ENCODE results near the gene SUGCT. TPM values are rescaled to one million over a fixed set of nuclear protein-coding genes. Genes with fewer than 3 reads are reported as not detected.

The SUGCT gene
- total RNA-seq, 1 experiment from 2014 or later, result 5.4 TPM

- Mint-ChIP-seq H3K27ac (no peak overlapping the region), H3K9me3 (no peaks in the 10 kb centered on the region), H3K36me3 (ENCODE audit: insufficient read depth in 1 of 3, low read depth in 3 of 3) (no peaks in the 10 kb centered on the region; a peak in 1 of 7 replicates), H3K4me1 (no peaks in the 10 kb centered on the region), H3K27me3 (ENCODE audit: low read depth) (no peaks in the 10 kb centered on the region), H3K4me3 (no peak overlapping the region)
- H3K27ac ChIP-seq (ENCODE audit: insufficient read length, low read depth, low read length), result no peak overlapping the region
- H2BK20ac ChIP-seq (ENCODE audit: low read depth, low read length, poor library complexity, severe bottlenecking), result no peak overlapping the region
- H4K5ac ChIP-seq (ENCODE audit: insufficient read length, low read depth, low read length), result no peak overlapping the region
- H4K20me1 ChIP-seq (ENCODE audit: control insufficient read depth, insufficient read depth, insufficient read length), result no peaks in the 10 kb centered on the region
- H2BK12ac ChIP-seq (ENCODE audit: insufficient read length, low read depth, low read length), result no peak overlapping the region
- H2BK15ac ChIP-seq (ENCODE audit: low read depth, low read length), result no peak overlapping the region
- no peak overlapping the region for H3K4me2 ChIP-seq (ENCODE audit: insufficient read depth, insufficient read length, low read length)
- H2BK5ac ChIP-seq (ENCODE audit: insufficient read length, low read length), result no peak overlapping the region
- no peak overlapping the region for H3K23ac ChIP-seq (ENCODE audit: insufficient read length, low read depth, low read length)
- no peak overlapping the region for H3K4ac ChIP-seq (ENCODE audit: low read depth, low read length)
- no peak overlapping the region for H4K91ac ChIP-seq (ENCODE audit: insufficient read length, low read depth, low read length)
- no peak overlapping the region for H3K56ac ChIP-seq (ENCODE audit: insufficient read length, low read depth, low read length)
- H3K23me2 ChIP-seq (ENCODE audit: insufficient read length, low read depth, low read length, poor library complexity, severe bottlenecking), result no peaks in the 10 kb centered on the region
- no peaks in the 10 kb centered on the region for H3K9me3 ChIP-seq (ENCODE audit: control insufficient read depth, low read depth, low read length)
- H2AFZ ChIP-seq (ENCODE audit: low read length), result no peak overlapping the region
- no peak overlapping the region for H3K14ac ChIP-seq (ENCODE audit: insufficient read depth, low read length)
- no peak overlapping the region for H2AK5ac ChIP-seq (ENCODE audit: insufficient read length, low read length)
- H3T11ph ChIP-seq (ENCODE audit: low read length), result no peak overlapping the region
- no peak overlapping the region for H4K8ac ChIP-seq (replicated peaks; ENCODE audit: insufficient read length, low read depth, low read length)
- H3K4me1 ChIP-seq (ENCODE audit: insufficient read depth, low read length), result no peaks in the 10 kb centered on the region
- no peaks in the 10 kb centered on the region for H3K27me3 ChIP-seq (ENCODE audit: insufficient read depth, low read length)
- H3K79me1 ChIP-seq (ENCODE audit: insufficient read depth, low read depth, low read length, poor library complexity, severe bottlenecking), result no peaks in the 10 kb centered on the region
- no peak overlapping the region for H3K9ac ChIP-seq (ENCODE audit: extremely low read depth, insufficient read length, low read length)
- H2BK120ac ChIP-seq (ENCODE audit: low read depth, low read length, poor library complexity, severe bottlenecking), result no peak overlapping the region
- TF ChIP-seq CTCF (conservative IDR thresholded peaks at IDR 0.05), result no peak
- DNase-seq, result no peak
- no peak overlapping the region for H3K18ac ChIP-seq (ENCODE audit: insufficient read length, low read depth, low read length)
- H3K79me2 ChIP-seq (ENCODE audit: insufficient read depth, low read length), result no peaks in the 10 kb centered on the region
- no CpG with 5 or more reads among the region's 1 CpG for WGBS (ENCODE audit: extremely low coverage, insufficient read length, low lambda C conversion rate)
Measured at GRCh38 chr7:40165216-40165615, 30.4 kb downstream of the SUGCT start.
